Measurements from ENCODE around the gene SUSD4. TPM values are rescaled to one million over a fixed set of nuclear protein-coding genes. Genes with fewer than 3 reads are reported as not detected.
A peak's percentile ranks its signal among the peaks of the same experiment; 100 is the strongest.

SUSD4 gene
- total RNA-seq, 1 donor from 2014 or later, result 0.79 TPM

- DNase-seq (ENCODE audit: low read depth) (peak; percentile 95), FAIRE-seq (no peak)
- Histone ChIP-seq H3K4me3 (ENCODE audit: low read depth, low read length) (no peak overlapping the region), H3K27me3 (ENCODE audit: control insufficient read depth, insufficient read depth, low read length) (no peaks in the 10 kb centered on the region), H3K36me3 (ENCODE audit: control insufficient read depth, insufficient read depth, low read length) (no peaks in the 10 kb centered on the region)
- TF ChIP-seq CTCF (IDR thresholded peaks at IDR 0.05; ENCODE audit: insufficient read depth, low read length, severe bottlenecking), result no peak
These were observed 130.4 kb downstream of the SUSD4 start for GRCh38 chr1:223233410-223234169.

- no peak for TF ChIP-seq CTCF (IDR thresholded peaks at IDR 0.05; ENCODE audit: insufficient read depth, low read length, severe bottlenecking)
- FAIRE-seq, result no peak
- Histone ChIP-seq H3K27me3 (ENCODE audit: control insufficient read depth, insufficient read depth, low read length) (no peaks in the 10 kb centered on the region), H3K4me3 (ENCODE audit: low read depth, low read length) (no peak overlapping the region), H3K36me3 (ENCODE audit: control insufficient read depth, insufficient read depth, low read length) (no peaks in the 10 kb centered on the region)
- no peak for DNase-seq (ENCODE audit: low read depth)
These were observed 131.0 kb downstream of the SUSD4 start for GRCh38 chr1:223233019-223233409.

- no peak for TF ChIP-seq CTCF (IDR thresholded peaks at IDR 0.05; ENCODE audit: insufficient read depth, low read length, severe bottlenecking)
- Histone ChIP-seq H3K4me3 (ENCODE audit: low read depth, low read length) (no peak overlapping the region), H3K36me3 (ENCODE audit: control insufficient read depth, insufficient read depth, low read length) (no peaks in the 10 kb centered on the region), H3K27me3 (ENCODE audit: control insufficient read depth, insufficient read depth, low read length) (no peaks in the 10 kb centered on the region)
- DNase-seq (ENCODE audit: low read depth), result no peak
- no peak for FAIRE-seq
These were observed 132.4 kb downstream of the SUSD4 start for GRCh38 chr1:223231581-223231980.

GRCh38 chr1:223231011-223231572 lies 132.9 kb downstream of the SUSD4 start:
- TF ChIP-seq CTCF (IDR thresholded peaks at IDR 0.05; ENCODE audit: insufficient read depth, low read length, severe bottlenecking), result no peak
- H3K4me3 ChIP-seq (ENCODE audit: low read depth, low read length), result no peak overlapping the region
- H3K27me3 ChIP-seq (ENCODE audit: control insufficient read depth, insufficient read depth, low read length), result no peaks in the 10 kb centered on the region
- DNase-seq (ENCODE audit: low read depth) (no peak), FAIRE-seq (no peak)
- no peaks in the 10 kb centered on the region for H3K36me3 ChIP-seq (ENCODE audit: control insufficient read depth, insufficient read depth, low read length)

GRCh38 chr1:223230161-223230881 lies 133.7 kb downstream of the SUSD4 start:
- no peaks in the 10 kb centered on the region for H3K27me3 ChIP-seq (ENCODE audit: control insufficient read depth, insufficient read depth, low read length)
- H3K4me3 ChIP-seq (ENCODE audit: low read depth, low read length), result no peak overlapping the region
- FAIRE-seq (peak; percentile 75), DNase-seq (ENCODE audit: low read depth) (peak; percentile 94)
- H3K36me3 ChIP-seq (ENCODE audit: control insufficient read depth, insufficient read depth, low read length), result no peaks in the 10 kb centered on the region
- TF ChIP-seq CTCF (IDR thresholded peaks at IDR 0.05; ENCODE audit: insufficient read depth, low read length, severe bottlenecking), result no peak
